Measurements from ENCODE around the gene MCM9. TPM values are rescaled to one million over a fixed set of nuclear protein-coding genes. Genes with fewer than 3 reads are reported as not detected.

Gene MCM9
- polyA plus RNA-seq, 4 donors: 3.1 to 18.9 (median 4.4) TPM

DNA sequence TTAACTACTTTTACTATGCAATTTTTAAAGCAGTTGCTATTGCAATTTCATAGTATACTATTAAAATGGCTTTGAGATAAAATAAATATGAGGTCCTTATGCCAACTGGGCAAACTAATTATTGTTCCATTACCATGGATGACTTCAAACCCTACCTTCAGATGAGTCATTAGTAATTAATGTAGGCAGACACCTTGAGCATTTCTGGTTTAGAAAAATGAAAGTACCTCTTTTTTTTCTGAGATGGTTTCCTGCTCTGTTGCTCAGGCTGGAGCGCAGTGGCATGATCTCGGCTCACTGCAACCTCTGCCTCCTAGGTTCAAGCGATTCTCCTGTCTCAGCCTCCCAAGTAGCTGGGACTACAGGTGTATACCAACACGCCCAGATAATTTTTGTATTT, 29.1 kb downstream of the MCM9 start:
- DNase-seq (peak in 1 of 2 donors; percentile 13), FAIRE-seq (no peak)
- Histone ChIP-seq H3K27ac (ENCODE audit: low read depth in 1 of 3, low read length in 2 of 3) (no peak overlapping the region), H3K9me3 (ENCODE audit: control insufficient read depth in 2 of 2, insufficient read depth in 1 of 2, low read depth in 1 of 2, low read length in 1 of 2) (no peaks in the 10 kb centered on the region), H3K4me3 (ENCODE audit: low read depth in 1 of 3, low read length in 3 of 3) (no peak overlapping the region), H3K36me3 (ENCODE audit: control insufficient read depth in 3 of 3, insufficient read depth in 2 of 3, low read depth in 1 of 3, low read length in 3 of 3) (peaks cover 0 to 13% (median 7%) of the 10 kb centered on the region in 3 donors), H3K27me3 (ENCODE audit: control insufficient read depth in 3 of 3, insufficient read depth in 3 of 3, low read length in 3 of 3) (no peaks in the 10 kb centered on the region), H3K4me1 (ENCODE audit: control insufficient read depth in 3 of 3, insufficient read depth in 2 of 3, low read depth in 1 of 3, low read length in 2 of 3) (no peaks in the 10 kb centered on the region)
- 86 to 94% (median 88%) methylated on average over 4 of the region's 4 CpGs for WGBS, 3 donors

DNA sequence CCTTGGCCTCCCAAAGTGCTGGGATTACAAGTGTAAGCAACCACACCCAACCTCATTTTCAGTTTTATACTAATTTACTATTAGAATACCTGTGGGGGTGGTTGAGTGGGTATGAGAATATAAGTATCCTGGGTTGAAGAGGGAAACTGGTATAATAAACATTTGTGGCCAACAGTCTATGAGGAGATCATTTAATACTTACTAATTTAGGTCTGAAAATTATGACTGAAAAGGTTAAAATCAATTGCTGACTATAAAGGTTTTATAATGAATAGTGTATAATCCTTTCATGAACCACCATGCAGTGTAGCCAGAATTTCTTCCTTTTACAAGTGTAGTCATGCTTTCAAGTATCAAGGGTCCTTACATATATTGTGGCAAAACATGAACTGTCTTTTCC, 29.9 kb downstream of the MCM9 start:
- no peak overlapping the region for H3K4me3 ChIP-seq (ENCODE audit: low read depth in 1 of 3, low read length in 3 of 3)
- H3K27me3 ChIP-seq (ENCODE audit: control insufficient read depth in 3 of 3, insufficient read depth in 3 of 3, low read length in 3 of 3): no peaks in the 10 kb centered on the region
- no peaks in the 10 kb centered on the region for H3K4me1 ChIP-seq (ENCODE audit: control insufficient read depth in 3 of 3, insufficient read depth in 2 of 3, low read depth in 1 of 3, low read length in 2 of 3)
- no peak for FAIRE-seq
- H3K36me3 ChIP-seq (ENCODE audit: control insufficient read depth in 3 of 3, insufficient read depth in 2 of 3, low read depth in 1 of 3, low read length in 3 of 3): peaks cover 0 to 12% (median 7%) of the 10 kb centered on the region in 3 donors
- no peak overlapping the region for H3K27ac ChIP-seq (ENCODE audit: low read depth in 1 of 3, low read length in 2 of 3)
- no peak for DNase-seq
- H3K9me3 ChIP-seq (ENCODE audit: control insufficient read depth in 2 of 2, insufficient read depth in 1 of 2, low read depth in 1 of 2, low read length in 1 of 2): no peaks in the 10 kb centered on the region

DNA sequence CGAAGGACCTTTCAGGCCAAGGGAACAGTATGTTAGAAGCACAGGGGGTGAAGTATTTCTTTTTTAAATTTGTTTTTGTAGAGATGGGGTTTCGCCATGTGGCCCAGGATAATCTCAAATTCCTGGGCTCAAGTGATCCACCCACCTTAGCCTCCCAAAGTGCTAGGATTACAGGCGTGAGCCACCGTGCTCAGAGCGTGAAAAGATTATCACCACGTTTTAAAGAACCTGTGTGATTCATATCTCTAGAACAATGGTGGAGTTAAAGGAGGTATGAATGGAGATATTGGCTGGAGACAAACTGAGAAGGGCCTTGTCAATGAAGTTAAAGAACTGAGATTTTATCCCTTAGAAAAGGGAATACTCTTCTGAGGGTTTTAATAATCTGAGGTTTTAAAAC, 31.3 kb downstream of the MCM9 start:
- no peak overlapping the region for H3K4me3 ChIP-seq (ENCODE audit: low read depth in 1 of 3, low read length in 3 of 3)
- no peaks in the 10 kb centered on the region for H3K4me1 ChIP-seq (ENCODE audit: control insufficient read depth in 3 of 3, insufficient read depth in 2 of 3, low read depth in 1 of 3, low read length in 2 of 3)
- WGBS, 3 donors: 88 to 93% (median 92%) methylated on average over 6 of the region's 6 CpGs
- DNase-seq: no peak
- no peaks in the 10 kb centered on the region for H3K9me3 ChIP-seq (ENCODE audit: control insufficient read depth in 2 of 2, insufficient read depth in 1 of 2, low read depth in 1 of 2, low read length in 1 of 2)
- peaks cover 0 to 13% (median 10%) of the 10 kb centered on the region in 3 donors for H3K36me3 ChIP-seq (ENCODE audit: control insufficient read depth in 3 of 3, insufficient read depth in 2 of 3, low read depth in 1 of 3, low read length in 3 of 3)
- no peak for FAIRE-seq
- H3K27me3 ChIP-seq (ENCODE audit: control insufficient read depth in 3 of 3, insufficient read depth in 3 of 3, low read length in 3 of 3): no peaks in the 10 kb centered on the region
- H3K27ac ChIP-seq (ENCODE audit: low read depth in 1 of 3, low read length in 2 of 3): no peak overlapping the region

DNA sequence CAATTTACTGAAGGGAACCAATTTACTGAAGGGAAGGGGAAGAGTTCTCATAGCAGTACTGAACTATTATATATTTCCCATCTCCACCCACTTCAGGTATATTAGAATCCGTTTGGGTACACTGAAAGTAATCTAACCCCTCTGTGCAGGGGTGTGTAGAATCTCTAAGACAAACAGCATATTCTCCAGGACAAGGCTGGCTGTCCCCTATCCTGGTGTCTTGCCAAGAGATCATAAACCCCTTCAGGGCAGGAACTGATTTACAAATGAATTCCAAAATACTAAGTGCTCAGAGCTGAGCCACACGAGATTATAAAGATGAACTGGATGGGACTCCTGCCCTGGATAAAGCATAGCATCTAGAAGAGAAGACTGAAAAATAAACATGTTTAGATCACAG, 31.8 kb downstream of the MCM9 start:
- no peak for FAIRE-seq
- no peak for DNase-seq
- Histone ChIP-seq H3K4me1 (ENCODE audit: control insufficient read depth in 3 of 3, insufficient read depth in 2 of 3, low read depth in 1 of 3, low read length in 2 of 3) (no peaks in the 10 kb centered on the region), H3K36me3 (ENCODE audit: control insufficient read depth in 3 of 3, insufficient read depth in 2 of 3, low read depth in 1 of 3, low read length in 3 of 3) (peaks cover 0 to 16% (median 10%) of the 10 kb centered on the region in 3 donors), H3K27ac (ENCODE audit: low read depth in 1 of 3, low read length in 2 of 3) (no peak overlapping the region), H3K27me3 (ENCODE audit: control insufficient read depth in 3 of 3, insufficient read depth in 3 of 3, low read length in 3 of 3) (no peaks in the 10 kb centered on the region), H3K4me3 (ENCODE audit: low read depth in 1 of 3, low read length in 3 of 3) (no peak overlapping the region), H3K9me3 (ENCODE audit: control insufficient read depth in 2 of 2, insufficient read depth in 1 of 2, low read depth in 1 of 2, low read length in 1 of 2) (no peaks in the 10 kb centered on the region)
- 51 to 59% (median 54%) methylated on average over 2 of the region's 2 CpGs for WGBS, 3 donors

DNA sequence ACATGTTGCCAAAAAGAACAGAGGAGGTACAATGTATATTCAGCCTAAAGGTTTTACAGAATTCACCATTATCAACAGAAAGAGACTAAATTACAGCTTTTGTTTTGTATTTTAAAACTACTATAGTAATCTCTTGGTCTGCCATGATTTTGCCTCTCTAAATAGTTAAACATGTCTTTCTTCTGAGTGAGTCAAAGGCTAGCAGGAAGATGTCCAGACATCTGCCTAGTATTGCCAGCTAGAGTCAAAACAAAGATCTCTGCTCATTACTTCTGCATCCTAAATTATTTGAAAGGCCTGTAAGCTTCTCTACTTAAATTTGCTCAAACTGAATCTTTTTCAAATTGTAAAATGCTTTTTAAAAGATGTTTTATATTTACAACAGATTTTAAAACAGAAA, 32.2 kb downstream of the MCM9 start:
- DNase-seq (no peak), FAIRE-seq (no peak)
- Histone ChIP-seq H3K36me3 (ENCODE audit: control insufficient read depth in 3 of 3, insufficient read depth in 2 of 3, low read depth in 1 of 3, low read length in 3 of 3) (peaks cover 0 to 16% (median 10%) of the 10 kb centered on the region in 3 donors), H3K4me1 (ENCODE audit: control insufficient read depth in 3 of 3, insufficient read depth in 2 of 3, low read depth in 1 of 3, low read length in 2 of 3) (no peaks in the 10 kb centered on the region), H3K9me3 (ENCODE audit: control insufficient read depth in 2 of 2, insufficient read depth in 1 of 2, low read depth in 1 of 2, low read length in 1 of 2) (no peaks in the 10 kb centered on the region), H3K27me3 (ENCODE audit: control insufficient read depth in 3 of 3, insufficient read depth in 3 of 3, low read length in 3 of 3) (no peaks in the 10 kb centered on the region), H3K27ac (ENCODE audit: low read depth in 1 of 3, low read length in 2 of 3) (no peak overlapping the region), H3K4me3 (ENCODE audit: low read depth in 1 of 3, low read length in 3 of 3) (no peak overlapping the region)

DNA sequence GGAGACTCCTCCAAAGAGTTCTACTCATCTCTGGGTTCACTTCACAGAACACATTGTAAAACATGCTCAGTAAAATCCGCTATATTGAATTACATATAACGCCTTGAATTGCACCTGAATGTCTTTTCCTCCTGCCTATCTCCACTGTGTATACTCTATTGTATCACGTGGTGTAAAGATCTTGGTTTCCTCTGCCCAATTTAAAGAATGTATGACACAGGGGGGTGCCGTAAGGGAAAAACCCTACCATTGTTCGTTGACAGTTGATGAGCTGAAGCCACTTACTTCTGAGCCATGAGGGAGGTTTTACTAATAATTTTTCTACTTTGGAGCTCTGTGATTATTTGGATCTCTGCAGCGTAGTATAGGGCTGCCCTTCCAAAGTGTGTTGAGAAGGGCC, 35.0 kb downstream of the MCM9 start:
- no peaks in the 10 kb centered on the region for H3K27me3 ChIP-seq (ENCODE audit: control insufficient read depth in 3 of 3, insufficient read depth in 3 of 3, low read length in 3 of 3)
- FAIRE-seq (no peak), DNase-seq (no peak)
- peaks cover 0 to 15% (median 6%) of the 10 kb centered on the region in 3 donors for H3K36me3 ChIP-seq (ENCODE audit: control insufficient read depth in 3 of 3, insufficient read depth in 2 of 3, low read depth in 1 of 3, low read length in 3 of 3)
- H3K4me1 ChIP-seq (ENCODE audit: control insufficient read depth in 3 of 3, insufficient read depth in 2 of 3, low read depth in 1 of 3, low read length in 2 of 3): peaks cover 1 to 4% (median 3%) of the 10 kb centered on the region in 3 donors
- H3K27ac ChIP-seq (ENCODE audit: low read depth in 1 of 3, low read length in 2 of 3): no peak overlapping the region
- WGBS, 3 donors: 70 to 79% (median 77%) methylated on average over 6 of the region's 6 CpGs
- H3K9me3 ChIP-seq (ENCODE audit: control insufficient read depth in 2 of 2, insufficient read depth in 1 of 2, low read depth in 1 of 2, low read length in 1 of 2): no peaks in the 10 kb centered on the region
- no peak overlapping the region for H3K4me3 ChIP-seq (ENCODE audit: low read depth in 1 of 3, low read length in 3 of 3)

DNA sequence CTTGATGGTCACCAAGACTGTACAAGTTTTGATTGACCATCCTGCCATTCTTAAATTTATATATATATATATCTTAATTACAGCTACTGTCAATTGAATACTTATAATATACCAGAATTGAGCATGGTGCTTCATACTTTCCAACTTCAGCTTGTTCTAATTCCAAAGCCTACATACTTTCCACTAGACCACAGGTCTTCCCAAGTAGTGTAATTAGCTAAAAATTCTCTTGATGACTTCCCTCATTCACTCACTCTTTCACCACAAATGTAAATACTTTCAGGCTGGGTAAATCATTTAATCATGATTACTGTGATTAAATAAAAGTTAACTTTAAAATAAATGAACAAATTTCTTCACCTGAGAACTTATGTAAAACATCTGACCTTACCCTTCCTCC, 37.6 kb downstream of the MCM9 start:
- no peaks in the 10 kb centered on the region for H3K9me3 ChIP-seq (ENCODE audit: control insufficient read depth in 2 of 2, insufficient read depth in 1 of 2, low read depth in 1 of 2, low read length in 1 of 2)
- peaks cover 0 to 12% (median 0%) of the 10 kb centered on the region in 3 donors for H3K36me3 ChIP-seq (ENCODE audit: control insufficient read depth in 3 of 3, insufficient read depth in 2 of 3, low read depth in 1 of 3, low read length in 3 of 3)
- no peaks in the 10 kb centered on the region for H3K27me3 ChIP-seq (ENCODE audit: control insufficient read depth in 3 of 3, insufficient read depth in 3 of 3, low read length in 3 of 3)
- no peak overlapping the region for H3K4me3 ChIP-seq (ENCODE audit: low read depth in 1 of 3, low read length in 3 of 3)
- no peak for DNase-seq
- H3K27ac ChIP-seq (ENCODE audit: low read depth in 1 of 3, low read length in 2 of 3): no peak overlapping the region
- no peak for FAIRE-seq
- H3K4me1 ChIP-seq (ENCODE audit: control insufficient read depth in 3 of 3, insufficient read depth in 2 of 3, low read depth in 1 of 3, low read length in 2 of 3): peaks cover 1 to 7% (median 3%) of the 10 kb centered on the region in 3 donors

DNA sequence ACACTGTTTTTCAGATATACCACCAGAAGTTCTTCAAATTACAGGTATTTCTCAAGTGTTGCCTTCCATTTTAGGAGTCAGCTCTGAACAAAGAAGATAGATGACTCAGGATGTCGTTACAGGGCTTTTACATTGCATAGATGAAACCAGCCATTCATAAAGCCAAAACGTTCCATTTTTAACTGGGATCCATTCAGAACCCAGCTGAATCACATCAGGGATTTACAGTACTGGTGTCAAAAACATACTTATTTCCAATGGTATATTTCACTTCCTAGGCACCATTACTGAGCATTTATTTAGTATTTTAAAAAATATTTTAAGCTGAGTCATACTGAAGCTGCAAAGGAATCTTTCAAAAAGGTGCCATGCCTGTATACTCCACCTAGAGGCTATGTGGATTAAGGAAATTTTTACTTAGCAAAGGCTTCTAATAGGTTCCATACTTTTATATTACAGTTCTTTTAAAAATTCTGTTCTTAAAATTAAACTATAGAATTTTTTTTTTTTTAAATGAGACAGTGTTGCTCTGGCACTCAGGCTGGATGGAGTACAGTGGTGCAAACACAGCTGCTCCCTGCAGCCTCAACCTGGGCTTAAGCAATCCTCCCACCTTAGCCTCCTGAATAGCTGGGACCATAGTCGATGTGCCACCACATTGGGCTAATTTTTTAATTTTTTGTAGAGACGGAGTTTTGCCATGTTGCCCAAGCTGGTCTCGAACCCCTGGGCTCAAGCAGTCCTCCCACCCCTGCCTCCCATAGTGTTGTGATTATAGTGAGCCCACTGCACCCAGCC, 38.4 kb downstream of the MCM9 start:
- peaks cover 0 to 12% (median 0%) of the 10 kb centered on the region in 3 donors for H3K36me3 ChIP-seq (ENCODE audit: control insufficient read depth in 3 of 3, insufficient read depth in 2 of 3, low read depth in 1 of 3, low read length in 3 of 3)
- peak; percentile 22 to 28 for DNase-seq
- H3K9me3 ChIP-seq (ENCODE audit: control insufficient read depth in 2 of 2, insufficient read depth in 1 of 2, low read depth in 1 of 2, low read length in 1 of 2): no peaks in the 10 kb centered on the region
- FAIRE-seq: no peak
- no peaks in the 10 kb centered on the region for H3K27me3 ChIP-seq (ENCODE audit: control insufficient read depth in 3 of 3, insufficient read depth in 3 of 3, low read length in 3 of 3)
- no peak overlapping the region for H3K4me3 ChIP-seq (ENCODE audit: low read depth in 1 of 3, low read length in 3 of 3)
- H3K4me1 ChIP-seq (ENCODE audit: control insufficient read depth in 3 of 3, insufficient read depth in 2 of 3, low read depth in 1 of 3, low read length in 2 of 3): peaks cover 1 to 15% (median 5%) of the 10 kb centered on the region in 3 donors
- WGBS, 3 donors: 55 to 69% (median 62%) methylated on average over 5 of the region's 5 CpGs
- H3K27ac ChIP-seq (ENCODE audit: low read depth in 1 of 3, low read length in 2 of 3): no peak overlapping the region

DNA sequence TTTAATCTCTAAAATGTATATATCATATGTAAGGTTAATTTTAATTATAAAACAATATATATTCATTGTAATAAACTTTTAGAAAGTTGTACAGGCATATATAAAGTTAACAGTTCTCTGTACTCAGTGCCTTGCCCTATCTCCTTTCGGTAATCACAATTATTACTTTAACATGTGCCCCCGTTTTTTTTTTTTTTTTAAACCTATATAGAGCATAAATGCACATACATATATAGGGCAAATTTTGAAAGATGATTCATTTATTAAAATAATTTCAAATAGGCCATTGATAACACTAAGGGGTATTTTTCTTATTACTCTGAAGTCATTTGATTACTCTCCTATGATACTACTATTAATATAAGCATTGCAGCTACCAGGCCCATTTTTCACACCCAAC, 39.1 kb downstream of the MCM9 start:
- H3K4me1 ChIP-seq (ENCODE audit: control insufficient read depth in 3 of 3, insufficient read depth in 2 of 3, low read depth in 1 of 3, low read length in 2 of 3): peaks cover 1 to 15% (median 9%) of the 10 kb centered on the region in 3 donors
- H3K4me3 ChIP-seq (ENCODE audit: low read depth in 1 of 3, low read length in 3 of 3): no peak overlapping the region
- FAIRE-seq: no peak
- H3K36me3 ChIP-seq (ENCODE audit: control insufficient read depth in 3 of 3, insufficient read depth in 2 of 3, low read depth in 1 of 3, low read length in 3 of 3): peaks cover 0 to 12% (median 0%) of the 10 kb centered on the region in 3 donors
- H3K27ac ChIP-seq (ENCODE audit: low read depth in 1 of 3, low read length in 2 of 3): no peak overlapping the region
- no peaks in the 10 kb centered on the region for H3K9me3 ChIP-seq (ENCODE audit: control insufficient read depth in 2 of 2, insufficient read depth in 1 of 2, low read depth in 1 of 2, low read length in 1 of 2)
- 19 to 31% (median 21%) methylated on average over 2 of the region's 2 CpGs for WGBS, 3 donors
- H3K27me3 ChIP-seq (ENCODE audit: control insufficient read depth in 3 of 3, insufficient read depth in 3 of 3, low read length in 3 of 3): no peaks in the 10 kb centered on the region
- DNase-seq: no peak
